ENCODE results near the gene NTN3.

The NTN3 gene

DNA sequence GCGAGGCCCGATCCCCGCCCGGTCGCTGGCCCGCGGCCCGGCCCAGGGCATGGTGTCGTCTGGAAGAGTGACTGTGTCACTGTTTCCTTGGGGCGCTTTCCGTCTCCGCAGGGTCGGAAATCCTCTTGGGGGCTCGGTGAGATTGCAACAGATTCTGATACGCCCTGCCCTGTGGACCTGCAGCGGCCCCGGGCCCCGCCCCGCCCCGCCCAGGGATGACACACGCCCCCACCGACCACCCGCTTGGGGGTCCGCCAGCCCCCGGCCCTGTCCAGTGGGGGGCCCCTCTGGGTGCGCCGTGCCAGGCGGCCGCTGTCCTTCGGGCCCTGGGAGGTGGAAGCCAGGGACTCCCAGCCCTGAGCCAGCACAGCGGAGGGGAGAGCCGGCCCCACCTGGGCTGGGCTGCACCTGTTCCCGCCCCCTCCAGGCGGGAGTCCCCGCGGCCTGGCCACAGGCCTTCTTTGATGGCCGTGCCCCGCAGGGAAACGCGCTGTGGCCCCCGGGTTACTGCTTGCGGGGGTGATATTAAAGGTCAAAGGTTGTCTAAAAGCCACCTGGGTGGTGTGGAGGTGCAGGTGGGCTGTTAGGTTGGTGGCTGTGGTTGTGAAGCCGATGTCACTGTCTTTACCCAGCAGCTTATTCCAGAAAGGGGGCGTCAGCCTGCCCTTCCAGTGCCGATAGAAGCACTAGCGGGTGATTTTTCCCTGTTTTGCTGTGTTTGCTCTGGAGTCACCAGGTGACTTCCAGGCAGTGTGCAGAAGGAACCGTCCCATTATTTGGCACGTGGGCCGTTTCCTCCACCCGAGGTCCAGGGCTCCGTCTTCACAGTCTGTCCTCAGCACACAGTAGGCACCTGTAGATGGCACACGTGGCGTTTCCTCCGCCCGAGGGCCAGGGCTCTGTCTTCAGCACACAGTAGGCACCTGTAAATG is 4.6 kb downstream of the NTN3 start:
- TF ChIP-seq GATA3 (IDR thresholded peaks at IDR 0.05; ENCODE audit: low read depth, low read length) (no peak), GATA2 (IDR thresholded peaks at IDR 0.05; ENCODE audit: low read depth, low read length) (no peak)

DNA sequence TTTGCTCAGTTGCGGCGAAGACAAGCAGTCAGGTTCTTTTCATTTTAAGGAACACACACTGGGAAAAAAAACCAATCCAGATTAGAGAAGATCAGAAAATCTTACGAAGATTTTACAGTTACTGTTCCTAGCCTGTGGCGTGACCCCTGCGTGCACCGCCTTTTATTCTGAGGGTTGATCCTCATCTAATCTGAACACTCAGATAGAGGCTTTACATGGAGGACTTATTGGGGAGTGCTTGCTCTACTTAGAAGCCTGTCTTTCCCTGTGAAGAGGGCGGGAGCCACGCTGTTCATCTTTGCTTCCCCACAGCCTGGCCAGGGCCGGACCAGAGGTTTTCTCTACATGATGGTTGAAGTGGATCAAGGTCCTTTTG is 5.2 kb downstream of the NTN3 start:
- TF ChIP-seq GATA3 (IDR thresholded peaks at IDR 0.05; ENCODE audit: low read depth, low read length) (no peak), GATA2 (IDR thresholded peaks at IDR 0.05; ENCODE audit: low read depth, low read length) (no peak)

- TF ChIP-seq GATA3 (IDR thresholded peaks at IDR 0.05; ENCODE audit: low read depth, low read length) (no peak), GATA2 (IDR thresholded peaks at IDR 0.05; ENCODE audit: low read depth, low read length) (no peak)
These were observed 5.6 kb downstream of the NTN3 start for GRCh38 chr16:2476741-2477140.

DNA sequence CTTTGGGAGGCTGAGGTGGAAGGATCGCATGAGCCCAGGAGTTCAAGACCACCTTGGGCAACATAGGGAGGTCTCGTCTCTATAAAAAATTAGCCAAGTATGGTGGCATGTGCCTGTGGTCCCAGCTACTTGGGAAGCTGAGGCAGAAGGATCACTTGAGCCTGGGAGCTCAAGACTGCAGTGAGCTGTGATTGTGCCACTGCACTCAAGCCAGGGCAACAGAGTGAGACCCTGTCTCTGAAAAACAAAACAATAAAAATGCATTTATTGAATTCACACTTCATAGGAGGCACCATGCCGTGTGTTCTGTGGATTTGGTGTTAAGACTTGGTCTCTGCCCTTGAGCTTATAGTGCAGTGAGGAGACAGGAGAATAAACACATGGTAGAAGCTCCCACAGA is 6.2 kb downstream of the NTN3 start:
- TF ChIP-seq GATA2 (IDR thresholded peaks at IDR 0.05; ENCODE audit: low read depth, low read length) (no peak), GATA3 (IDR thresholded peaks at IDR 0.05; ENCODE audit: low read depth, low read length) (no peak)

DNA sequence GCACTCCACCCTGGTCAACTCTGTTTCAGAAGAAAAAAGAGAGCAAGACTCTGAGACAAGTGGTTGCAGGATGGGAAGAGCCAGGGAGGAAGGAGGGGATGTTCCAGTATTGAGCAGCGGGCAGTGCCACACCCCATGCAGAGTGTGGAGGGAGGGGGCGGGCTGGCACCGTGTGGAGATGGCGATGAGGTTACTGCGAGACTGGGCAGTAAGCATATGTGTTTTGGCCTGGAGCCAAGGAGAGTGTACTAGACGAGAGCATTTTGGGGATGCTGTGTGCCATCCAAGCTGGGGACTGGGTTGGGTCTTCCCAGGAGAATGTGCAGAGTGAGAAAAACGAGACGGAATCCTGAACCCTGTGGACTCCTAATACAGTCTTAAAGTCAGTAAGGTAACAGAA is 7.2 kb downstream of the NTN3 start:
- TF ChIP-seq GATA2 (IDR thresholded peaks at IDR 0.05; ENCODE audit: low read depth, low read length) (no peak), GATA3 (IDR thresholded peaks at IDR 0.05; ENCODE audit: low read depth, low read length) (no peak)

DNA sequence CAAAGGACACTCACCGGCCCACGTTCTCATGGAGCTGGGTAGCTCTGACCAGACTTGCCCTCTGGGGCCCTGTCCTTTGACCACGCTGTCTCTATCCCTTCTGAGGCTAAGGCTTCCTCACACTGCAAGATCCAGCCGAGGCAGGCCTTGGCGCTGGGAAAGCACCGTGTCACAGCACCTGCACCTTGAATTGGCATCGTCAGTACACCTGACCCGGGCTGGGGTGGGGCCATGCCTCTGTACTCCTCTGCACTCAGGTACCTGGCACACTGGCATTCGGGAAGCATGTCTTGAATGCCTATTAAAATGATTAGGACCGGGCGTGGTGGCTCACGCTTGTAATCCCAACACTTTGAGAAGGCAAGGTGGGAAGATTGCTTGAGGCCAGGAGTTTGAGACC is 9.9 kb downstream of the NTN3 start:
- TF ChIP-seq GATA2 (IDR thresholded peaks at IDR 0.05; ENCODE audit: low read depth, low read length), result no peak
- TF ChIP-seq GATA3 (IDR thresholded peaks at IDR 0.05; ENCODE audit: low read depth, low read length), result no peak

DNA sequence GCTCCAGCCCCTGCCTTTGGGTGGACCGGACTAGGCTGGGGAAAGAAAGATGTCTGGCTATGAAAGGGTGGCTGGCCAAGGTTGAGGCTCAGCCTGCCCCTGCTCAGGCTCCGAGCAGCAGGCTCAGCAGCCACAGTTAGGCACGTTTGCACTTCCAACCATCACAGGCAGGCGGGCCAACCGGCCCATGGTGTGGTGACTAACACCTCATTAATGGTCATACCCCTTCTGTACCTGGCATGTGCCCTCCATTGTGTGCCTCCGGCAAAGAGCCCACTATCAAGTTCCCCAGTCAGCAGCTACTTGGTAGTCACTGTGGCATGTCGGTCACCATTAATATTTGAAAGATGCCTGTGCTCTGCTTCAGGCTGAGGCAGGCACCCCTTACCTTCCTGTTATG is 10.6 kb downstream of the NTN3 start:
- TF ChIP-seq GATA3 (IDR thresholded peaks at IDR 0.05; ENCODE audit: low read depth, low read length), result no peak
- no peak for TF ChIP-seq GATA2 (IDR thresholded peaks at IDR 0.05; ENCODE audit: low read depth, low read length)

DNA sequence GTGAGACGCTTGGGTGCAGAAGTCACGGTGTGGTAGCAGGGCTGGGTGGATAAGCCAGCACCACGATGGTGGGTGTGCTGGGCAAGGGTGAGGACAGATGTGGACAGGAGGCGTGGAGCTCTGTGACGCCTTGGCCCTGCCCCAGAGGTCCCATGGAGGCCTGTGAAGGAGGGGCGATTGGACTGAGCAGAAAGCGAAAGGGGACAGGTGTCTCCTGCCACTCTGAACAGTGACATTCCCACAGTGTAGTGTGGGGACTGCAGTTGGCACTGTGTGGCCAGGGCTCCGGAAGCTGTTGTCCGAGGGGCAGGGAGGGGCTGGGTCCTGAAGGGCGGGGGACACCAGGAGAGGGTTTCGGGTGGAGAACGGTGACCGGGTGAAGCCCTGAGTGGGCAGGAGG is 11.2 kb downstream of the NTN3 start:
- TF ChIP-seq GATA2 (IDR thresholded peaks at IDR 0.05; ENCODE audit: low read depth, low read length), result no peak
- TF ChIP-seq GATA3 (IDR thresholded peaks at IDR 0.05; ENCODE audit: low read depth, low read length), result no peak

DNA sequence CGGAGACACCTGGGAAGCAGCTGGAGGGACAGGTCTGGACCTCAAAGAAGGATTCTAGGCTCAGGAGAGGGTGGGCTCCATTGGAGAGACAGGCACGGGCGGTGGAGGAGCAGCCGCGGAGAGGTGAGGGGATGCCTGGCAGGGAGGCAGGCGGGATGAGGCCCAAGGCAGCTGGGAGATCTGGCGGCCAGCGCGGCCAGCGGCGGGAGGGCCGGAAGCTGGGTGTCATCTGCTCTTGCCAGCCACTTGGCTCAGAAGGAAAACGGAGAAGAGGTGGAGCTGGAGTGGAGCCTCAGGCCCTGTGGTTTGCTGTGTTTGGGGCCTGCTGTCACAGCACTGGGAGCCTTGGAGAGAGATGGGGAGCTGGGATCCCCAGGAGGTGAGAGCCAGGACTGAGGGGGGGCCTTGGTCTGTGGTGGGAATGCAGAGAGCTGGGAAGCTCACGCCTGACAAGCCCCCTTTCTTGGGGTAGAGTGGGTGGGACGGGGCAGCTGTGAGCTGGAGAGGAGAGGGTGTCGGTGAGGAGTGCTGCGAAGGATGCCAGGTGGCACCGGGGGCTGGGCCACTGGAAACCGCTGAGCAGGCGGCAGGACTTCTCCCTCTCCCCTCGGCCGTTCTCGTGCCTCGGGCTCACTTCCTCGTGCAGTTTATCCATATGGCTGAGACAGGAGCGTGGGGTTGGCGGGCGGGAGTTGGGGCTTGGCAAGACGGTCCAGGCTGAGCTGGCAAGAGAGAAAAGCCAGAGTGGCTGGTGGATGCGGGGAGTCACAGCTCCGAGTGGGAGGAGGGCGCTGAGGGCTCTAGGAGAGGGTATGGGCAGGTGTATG is 11.8 kb downstream of the NTN3 start:
- TF ChIP-seq GATA3 (IDR thresholded peaks at IDR 0.05; ENCODE audit: low read depth, low read length) (no peak), GATA2 (IDR thresholded peaks at IDR 0.05; ENCODE audit: low read depth, low read length) (no peak)

DNA sequence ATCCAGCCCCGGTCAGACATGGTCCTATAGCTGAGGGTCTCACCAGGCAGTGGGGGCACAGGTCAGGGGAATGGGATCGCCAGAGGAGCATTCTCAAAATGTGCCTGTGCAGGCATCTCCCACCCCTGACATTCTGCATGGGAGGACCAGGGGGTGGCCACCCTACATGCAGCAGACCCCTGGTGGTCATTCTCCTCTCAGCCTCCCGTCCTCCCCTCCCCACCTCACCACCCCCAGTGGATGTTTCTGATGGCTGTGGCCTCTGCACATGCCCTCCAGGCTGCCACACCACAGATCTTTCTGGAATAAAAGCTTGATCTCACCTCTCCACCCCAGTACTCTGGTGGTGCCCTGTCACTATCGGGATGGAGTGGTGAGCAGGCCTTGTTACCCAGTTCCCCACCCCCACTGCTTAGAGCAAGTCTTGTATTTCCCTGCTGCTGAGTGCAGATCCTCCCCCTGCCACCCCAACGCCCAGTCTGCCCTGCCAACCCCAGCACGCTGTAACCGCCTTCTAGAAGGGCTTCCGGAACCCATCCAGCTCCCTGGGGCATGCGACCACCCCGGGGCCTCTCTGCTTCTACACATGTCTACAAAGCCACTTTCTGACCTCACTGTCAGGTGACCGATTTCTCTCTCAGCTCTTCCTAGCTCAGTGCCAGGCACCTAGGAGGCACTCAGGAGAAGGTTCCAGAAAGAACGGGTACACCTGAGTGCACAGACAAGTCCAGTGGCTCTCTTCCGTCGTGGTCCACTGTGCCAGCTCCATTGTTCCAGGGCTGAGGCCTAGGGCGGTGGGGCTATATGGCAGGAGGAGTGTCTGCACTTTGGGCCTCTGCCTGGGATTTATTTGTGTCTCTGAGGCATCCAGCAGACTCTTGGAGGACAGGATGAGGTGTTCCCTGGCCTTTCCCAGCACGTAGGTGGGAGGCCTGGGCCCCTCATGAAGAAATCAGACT is 13.1 kb downstream of the NTN3 start:
- TF ChIP-seq GATA2 (IDR thresholded peaks at IDR 0.05; ENCODE audit: low read depth, low read length), result no peak
- TF ChIP-seq GATA3 (IDR thresholded peaks at IDR 0.05; ENCODE audit: low read depth, low read length), result no peak

GRCh38 chr16:2484898-2485508 is 13.9 kb downstream of the NTN3 start:
- TF ChIP-seq GATA3 (IDR thresholded peaks at IDR 0.05; ENCODE audit: low read depth, low read length), result no peak
- no peak for TF ChIP-seq GATA2 (IDR thresholded peaks at IDR 0.05; ENCODE audit: low read depth, low read length)

- TF ChIP-seq GATA2 (IDR thresholded peaks at IDR 0.05; ENCODE audit: low read depth, low read length), result no peak
- TF ChIP-seq GATA3 (IDR thresholded peaks at IDR 0.05; ENCODE audit: low read depth, low read length), result no peak
These were observed 14.9 kb downstream of the NTN3 start for GRCh38 chr16:2485811-2486507.

Measured in SH-SY5Y (cell line).